GM23248 (cell line): ENCODE results near the gene ERO1B. TPM values are rescaled to one million over a fixed set of nuclear protein-coding genes. Genes with fewer than 3 reads are reported as not detected.
"Not testable (repeated sequence)": the region's sequence is repeated elsewhere in the genome, so short reads cannot be mapped to it uniquely, and the experiment has no call there.

Source experiments
- DNase-seq: peaks from one replicate; pipeline ENCODE4 v3.0.0-alpha.2; 2015
- H2AFZ ChIP-seq: fragments of 200-600 bp; sonication (generic); 2 replicates; pipeline ENCODE4 v1.6.1; 2016; ENCODE audit warnings: antibody characterized with exemption
- H3F3A ChIP-seq: fragments of 200-600 bp; sonication (generic); 2 replicates; pipeline ENCODE4 v1.6.1; 2016; ENCODE audit warnings: mild to moderate bottlenecking, antibody characterized with exemption, mixed run types; ENCODE audit not compliant: insufficient read depth
- H3K27ac ChIP-seq: fragments of 200-600 bp; sonication (generic); 2 replicates; pipeline ENCODE4 v1.5.1; 2016; ENCODE audit warnings: mild to moderate bottlenecking
- H3K27me3 ChIP-seq: fragments of 200-600 bp; sonication (generic); replicated peaks from 2 replicates; pipeline ENCODE4 v1.6.1; 2016; ENCODE audit warnings: mild to moderate bottlenecking; ENCODE audit not compliant: insufficient read depth
- H3K36me3 ChIP-seq: fragments of 200-600 bp; sonication (generic); 2 replicates; pipeline ENCODE4 v1.6.1; 2016; ENCODE audit warnings: low read depth, mild to moderate bottlenecking
- H3K4me1 ChIP-seq: fragments of 200-600 bp; sonication (generic); 2 replicates; pipeline ENCODE4 v1.6.1; 2016; ENCODE audit warnings: mild to moderate bottlenecking; ENCODE audit not compliant: insufficient read depth
- H3K4me2 ChIP-seq: fragments of 200-600 bp; sonication (generic); one replicate; pipeline ENCODE4 v1.6.1; 2016; ENCODE audit warnings: mild to moderate bottlenecking; ENCODE audit not compliant: unreplicated experiment
- H3K4me3 ChIP-seq: fragments of 200-600 bp; sonication (generic); 2 replicates; pipeline ENCODE4 v1.5.1; 2016; ENCODE audit warnings: mild to moderate bottlenecking
- H3K79me2 ChIP-seq: fragments of 200-600 bp; sonication (generic); 2 replicates; pipeline ENCODE4 v1.6.1; 2016; ENCODE audit warnings: mild to moderate bottlenecking; ENCODE audit not compliant: insufficient read depth
- H3K9ac ChIP-seq: fragments of 200-600 bp; sonication (generic); 2 replicates; pipeline ENCODE4 v1.6.1; 2016; ENCODE audit warnings: mild to moderate bottlenecking
- H3K9me2 ChIP-seq: fragments of 200-600 bp; sonication (generic); 2 replicates; pipeline ENCODE4 v1.6.1; 2016; ENCODE audit warnings: mixed run types, mild to moderate bottlenecking, moderate library complexity; ENCODE audit not compliant: insufficient read depth
- H3K9me3 ChIP-seq: fragments of 200-600 bp; sonication (generic); one replicate; pipeline ENCODE4 v1.6.1; 2017; ENCODE audit warnings: low read depth
- H4K20me1 ChIP-seq: fragments of 200-600 bp; sonication (generic); 2 replicates; pipeline ENCODE4 v1.6.0; 2016; ENCODE audit not compliant: insufficient read depth
- EZH2 ChIP-seq: fragments of 200-600 bp; sonication (generic); IDR thresholded peaks from 2 replicates; pipeline ENCODE4 v1.6.1; 2018; ENCODE audit warnings: antibody characterized with exemption, mild to moderate bottlenecking; ENCODE audit not compliant: insufficient read depth, poor library complexity, severe bottlenecking
- EZH2phosphoT487 ChIP-seq: fragments of 200-600 bp; sonication (generic); IDR thresholded peaks from 2 replicates; pipeline ENCODE4 v1.6.1; 2018; ENCODE audit warnings: antibody characterized with exemption, moderate library complexity, mild to moderate bottlenecking, low read depth; ENCODE audit not compliant: insufficient read depth
- WGBS, 2 experiments: methylation state at CpG; one replicate each; pipeline ENCODE4 v1.1.6; 2015 to 2017; ENCODE audit warnings: low lambda C conversion rate in 2 of 2, low coverage in 1 of 2; ENCODE audit errors: missing lambda C conversion rate in 2 of 2; 5-methylcytosine and 5-hydroxymethylcytosine counted together
- in situ Hi-C: fragments of 300-500 bp; cut with MboI; formaldehyde crosslinking; loops from 2 replicates; pipeline ENCODE4 v1.15.0; 2020
- polyA plus RNA-seq: library from polyadenylated mRNA; unstranded; fragments of >200 nt; fragmentation: Nextera tagmentation; extraction: Ambion mirVana; gene quantifications from 2 replicates; pipeline ENCODE4 v1.2.1, GENCODE V29; 2016
- total RNA-seq: library from RNA; depleted of rRNA; stranded (reverse); fragments of >200 nt; shearing (Covaris generic); gene quantifications from 2 replicates; pipeline ENCODE4 v1.2.3, GENCODE V29; 2014

The ERO1B gene
- total and polyA plus RNA-seq, 2 experiments from 2014 or later: 1.7 to 1.9 TPM

- peaks cover 9% of the 10 kb centered on the region for H3K9me3 ChIP-seq
- H3K79me2 ChIP-seq: no peaks in the 10 kb centered on the region
Observed at GRCh38 chr1:236320214-236320613, 38.5 kb upstream of the ERO1B start.

GRCh38 chr1:236316437-236316836 is 34.7 kb upstream of the ERO1B start:
- Histone ChIP-seq H3K27ac (no peak overlapping the region), H2AFZ (no peak overlapping the region), H3K4me2 (no peak overlapping the region), H4K20me1 (no peaks in the 10 kb centered on the region), H3K36me3 (no peaks in the 10 kb centered on the region), H3F3A (no peaks in the 10 kb centered on the region), H3K9me2 (no peaks in the 10 kb centered on the region), H3K4me3 (no peak overlapping the region), H3K9ac (no peak overlapping the region), H3K9me3 (no peaks in the 10 kb centered on the region), H3K79me2 (no peaks in the 10 kb centered on the region), H3K4me1 (no peaks in the 10 kb centered on the region), H3K27me3 (no peaks in the 10 kb centered on the region)
- TF ChIP-seq EZH2 (no peak), EZH2phosphoT487 (no peak)
- in situ Hi-C loops: no loop called here
- WGBS, 2 experiments: 52 to 61% methylated on average over 2 of the region's 2 CpGs
- no peak for DNase-seq

More at GRCh38 chr1:236320214-236320613, 38.5 kb upstream of the ERO1B start:
- H3K4me1 ChIP-seq: no peaks in the 10 kb centered on the region
- no peaks in the 10 kb centered on the region for H3K9me2 ChIP-seq
- 33 to 41% methylated on average over 1 of the region's 1 CpG for WGBS, 2 experiments
- H2AFZ ChIP-seq: no peak overlapping the region
- no peak for DNase-seq
- no peaks in the 10 kb centered on the region for H3F3A ChIP-seq
- H3K4me2 ChIP-seq: no peak overlapping the region
- H4K20me1 ChIP-seq: no peaks in the 10 kb centered on the region
- H3K36me3 ChIP-seq: no peaks in the 10 kb centered on the region
- H3K27me3 ChIP-seq: no peaks in the 10 kb centered on the region
- no peak overlapping the region for H3K4me3 ChIP-seq
- H3K27ac ChIP-seq: no peak overlapping the region
- TF ChIP-seq EZH2phosphoT487 (no peak), EZH2 (no peak)
- H3K9ac ChIP-seq: no peak overlapping the region
- in situ Hi-C loops: no loop called here

GRCh38 chr1:236315518-236315917 is 33.8 kb upstream of the ERO1B start:
- Histone ChIP-seq H3K4me1 (no peaks in the 10 kb centered on the region), H3K36me3 (no peaks in the 10 kb centered on the region), H3K4me3 (no peak overlapping the region), H3K79me2 (no peaks in the 10 kb centered on the region), H3K9me2 (no peaks in the 10 kb centered on the region), H4K20me1 (no peaks in the 10 kb centered on the region), H2AFZ (no peak overlapping the region), H3K4me2 (no peak overlapping the region), H3K9me3 (no peaks in the 10 kb centered on the region), H3F3A (no peaks in the 10 kb centered on the region), H3K27me3 (no peaks in the 10 kb centered on the region), H3K9ac (no peak overlapping the region), H3K27ac (no peak overlapping the region)
- in situ Hi-C loops: no loop called here
- no peak for DNase-seq
- 52 to 58% methylated on average over 2 of the region's 2 CpGs for WGBS, 2 experiments
- TF ChIP-seq EZH2: no peak
- TF ChIP-seq EZH2phosphoT487: no peak

GRCh38 chr1:236315092-236315491 is 33.3 kb upstream of the ERO1B start:
- Histone ChIP-seq H3K79me2 (no peaks in the 10 kb centered on the region), H4K20me1 (no peaks in the 10 kb centered on the region), H2AFZ (no peak overlapping the region), H3K9me2 (no peaks in the 10 kb centered on the region), H3K9ac (no peak overlapping the region), H3F3A (no peaks in the 10 kb centered on the region), H3K36me3 (no peaks in the 10 kb centered on the region), H3K27me3 (no peaks in the 10 kb centered on the region), H3K4me3 (no peak overlapping the region), H3K27ac (no peak overlapping the region), H3K9me3 (no peaks in the 10 kb centered on the region), H3K4me1 (no peaks in the 10 kb centered on the region), H3K4me2 (no peak overlapping the region)
- no peak for DNase-seq
- TF ChIP-seq EZH2: no peak
- no peak for TF ChIP-seq EZH2phosphoT487
- in situ Hi-C loops: no loop called here
- 78 to 80% methylated on average over 10 of the region's 10 CpGs for WGBS, 2 experiments

- DNase-seq, H3F3A ChIP-seq, H3K79me2 ChIP-seq, H3K4me1 ChIP-seq, H2AFZ ChIP-seq, H3K9me2 ChIP-seq, H3K9me3 ChIP-seq, H3K4me3 ChIP-seq, H3K36me3 ChIP-seq, in situ Hi-C loops, H3K27ac ChIP-seq, H3K4me2 ChIP-seq, H3K9ac ChIP-seq, H4K20me1 ChIP-seq, H3K27me3 ChIP-seq: not testable (repeated sequence)
- WGBS, 2 experiments: 9 to 12% methylated on average over 5 of the region's 5 CpGs
Observed at GRCh38 chr1:236314050-236314449, 32.3 kb upstream of the ERO1B start.
